NOMO-1 treated with dmso at 0.1 percent for 144 hours (cell line): Measurements from ENCODE around the gene SLC26A11.

Experiments used
- DNase-seq: peaks from one replicate; lab custom pipeline; 2025; ENCODE audit not compliant: unreplicated experiment; lab: John Stamatoyannopoulos, UW

The SLC26A11 gene

DNA sequence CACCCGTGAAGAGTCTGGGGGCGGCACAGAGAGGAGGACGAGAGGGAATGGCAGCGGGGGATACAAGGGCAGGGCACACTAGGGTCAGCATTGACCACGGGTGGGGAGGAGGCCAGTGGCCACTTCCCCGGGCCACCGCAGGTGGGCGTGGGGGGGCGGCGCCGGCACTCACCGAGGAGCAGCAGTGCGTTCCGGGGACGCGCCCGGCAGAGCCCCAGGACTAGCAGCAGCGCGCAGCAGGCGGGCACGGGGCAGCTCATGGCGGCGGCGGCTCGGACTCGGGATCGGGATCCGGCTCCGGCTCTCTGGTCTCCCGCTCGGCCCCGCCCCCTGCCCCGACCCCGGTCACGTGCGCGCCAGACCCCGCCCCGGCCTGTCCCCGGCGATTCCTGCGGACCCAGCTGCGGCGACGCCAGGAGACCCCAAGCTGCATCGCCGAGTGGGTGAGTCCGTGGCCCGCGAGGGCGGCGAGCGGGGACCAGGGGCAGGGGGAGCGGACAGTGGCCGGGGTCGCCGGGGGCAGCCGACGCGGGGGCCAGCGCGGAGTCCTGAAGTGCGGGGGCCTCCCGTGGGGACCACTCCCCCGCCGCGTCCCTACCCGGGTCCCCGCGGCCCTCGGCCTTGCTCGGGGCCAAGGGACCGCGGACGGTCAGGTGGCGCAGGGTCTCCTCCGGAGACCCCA, at the start of gene SLC26A11, which contains the start of gene SGSH:
TSS of gene SLC26A11 (plus strand) at position 374 of the 682 bp plus-strand sequence. CDS start 1,134 bp downstream, outside the sequence.
TSS of gene SGSH (minus strand) at position 280 of the 682 bp plus-strand sequence. CDS start at position 260, 20 bp downstream.
- DNase-seq, result peak; percentile 20

DNA sequence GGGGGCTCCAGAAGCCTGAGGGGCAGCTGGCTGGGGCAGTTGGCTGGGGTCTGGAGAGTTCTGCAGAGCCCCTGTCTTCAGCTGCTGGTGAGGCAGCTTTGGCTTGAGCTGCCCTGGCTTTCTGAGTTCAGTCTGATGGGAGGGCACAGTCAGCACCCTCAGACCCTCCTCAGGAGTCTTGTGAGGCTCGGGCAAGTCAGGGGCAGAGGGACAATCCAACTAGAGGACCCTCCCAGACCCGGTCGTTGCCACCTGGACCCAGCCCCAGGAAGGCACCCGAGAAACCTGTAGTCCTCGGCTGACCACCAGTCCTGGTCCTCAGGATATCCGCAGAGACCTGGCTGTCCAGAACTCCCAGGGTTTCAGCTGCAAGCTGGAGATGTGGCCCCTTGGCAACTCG, 48.5 kb upstream of the SLC26A11 start:
- no peak for DNase-seq

DNA sequence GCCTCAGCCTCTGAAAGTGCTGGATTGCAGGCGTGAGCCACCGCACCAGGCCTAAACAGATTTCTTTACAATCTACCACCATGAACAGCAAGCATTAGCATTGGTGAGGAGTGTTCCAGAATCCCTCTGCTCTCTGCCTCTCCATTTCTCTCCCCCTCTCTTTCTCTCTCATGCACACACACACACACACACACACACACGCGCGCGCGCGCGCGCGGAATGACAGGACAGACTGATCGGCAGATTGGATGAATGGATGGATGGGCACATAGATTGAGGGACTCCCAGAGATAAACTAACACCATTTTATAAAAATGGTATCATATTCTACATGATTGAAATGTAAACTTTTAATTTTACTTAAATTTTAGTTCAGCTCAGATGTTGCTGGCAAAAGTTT, 47.1 kb upstream of the SLC26A11 start:
- no peak for DNase-seq

DNA sequence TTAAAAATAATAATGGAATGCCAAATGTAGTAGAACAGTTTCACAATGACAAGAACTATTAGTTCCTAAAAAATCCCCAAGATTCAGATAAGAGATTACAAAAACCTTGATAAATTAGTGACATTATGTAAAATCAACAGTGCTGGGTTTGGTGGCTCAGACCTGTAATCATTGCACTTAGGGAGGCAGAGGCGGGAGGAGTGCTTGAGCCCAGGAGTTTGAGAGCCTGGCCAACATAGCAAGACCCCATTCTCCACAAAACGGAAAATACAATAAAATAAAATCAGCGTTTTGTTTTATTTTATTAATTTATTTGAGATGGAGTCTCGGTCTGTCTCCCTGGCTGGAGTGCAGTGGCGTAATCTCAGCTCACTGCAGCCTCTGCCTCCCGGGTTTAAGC, 46.3 kb upstream of the SLC26A11 start:
- no peak for DNase-seq

DNA sequence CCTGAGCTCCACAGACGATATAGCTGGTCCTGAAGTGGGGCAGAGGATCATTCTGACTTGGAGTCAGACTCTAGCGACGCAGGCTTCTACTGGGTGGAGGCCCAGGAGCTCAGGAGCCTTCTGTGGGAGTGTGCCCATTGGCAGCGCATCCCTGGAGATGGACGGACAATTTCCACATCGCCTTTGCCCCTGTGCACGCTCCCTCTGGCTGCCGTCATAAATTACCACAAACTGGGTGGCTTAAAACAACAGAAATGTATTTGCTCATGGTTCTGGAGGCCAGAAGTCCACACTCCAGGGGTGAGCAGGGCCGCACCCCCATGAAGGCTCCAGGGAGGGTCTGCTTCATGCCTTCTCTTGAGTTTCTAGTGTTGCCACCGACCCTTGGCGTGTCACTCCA, 43.5 kb upstream of the SLC26A11 start:
- DNase-seq, result no peak

DNA sequence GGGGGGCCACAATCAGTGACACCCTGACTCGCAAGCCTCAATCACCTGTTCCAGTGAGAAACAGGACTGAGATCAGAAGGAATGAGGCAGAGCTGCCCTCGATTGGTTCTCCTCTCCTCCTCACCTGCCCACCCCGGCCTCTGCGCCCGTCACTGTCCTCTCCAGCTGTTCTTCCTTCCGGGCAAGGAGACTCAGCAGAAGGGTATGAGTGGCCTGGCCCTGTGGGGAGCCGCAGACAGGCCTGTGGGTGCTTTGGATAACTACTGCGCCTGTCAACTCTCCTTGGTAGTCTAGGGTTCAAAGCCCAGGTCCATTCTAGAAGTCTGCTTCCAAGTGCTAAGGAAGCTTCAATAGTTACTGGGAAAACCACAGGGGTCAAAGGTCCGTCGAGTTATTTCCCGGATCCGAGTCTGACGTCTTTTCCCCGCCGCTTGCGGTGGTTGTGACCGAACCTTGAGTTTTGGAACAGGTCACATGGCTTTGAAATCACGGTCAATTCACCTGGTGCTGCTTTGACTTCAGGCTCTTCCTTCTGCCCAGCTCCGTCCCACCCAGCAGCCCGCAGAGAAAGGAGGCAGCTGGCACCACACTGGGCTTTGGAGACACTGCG, 42.1 kb upstream of the SLC26A11 start:
- no peak for DNase-seq

DNA sequence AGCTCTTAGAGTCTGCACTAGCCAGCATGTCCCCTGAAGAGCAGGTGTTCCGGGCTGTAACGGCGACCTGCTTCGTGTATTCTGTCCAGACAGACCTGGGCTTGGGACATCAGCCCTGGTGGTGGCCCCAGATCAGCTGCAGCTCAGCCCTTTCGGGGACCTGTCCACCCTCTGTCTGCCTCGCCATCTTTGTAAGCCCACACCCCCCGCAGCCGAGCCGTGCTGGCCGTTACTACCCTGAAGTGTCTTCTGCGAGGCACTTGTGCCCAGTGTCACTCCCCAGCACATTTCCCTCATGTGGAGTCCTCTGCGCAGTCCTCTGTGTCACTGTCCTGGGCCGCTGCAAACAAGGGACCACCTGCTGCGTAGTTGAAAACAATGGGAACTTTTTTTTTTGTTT, 40.0 kb upstream of the SLC26A11 start:
- no peak for DNase-seq

DNA sequence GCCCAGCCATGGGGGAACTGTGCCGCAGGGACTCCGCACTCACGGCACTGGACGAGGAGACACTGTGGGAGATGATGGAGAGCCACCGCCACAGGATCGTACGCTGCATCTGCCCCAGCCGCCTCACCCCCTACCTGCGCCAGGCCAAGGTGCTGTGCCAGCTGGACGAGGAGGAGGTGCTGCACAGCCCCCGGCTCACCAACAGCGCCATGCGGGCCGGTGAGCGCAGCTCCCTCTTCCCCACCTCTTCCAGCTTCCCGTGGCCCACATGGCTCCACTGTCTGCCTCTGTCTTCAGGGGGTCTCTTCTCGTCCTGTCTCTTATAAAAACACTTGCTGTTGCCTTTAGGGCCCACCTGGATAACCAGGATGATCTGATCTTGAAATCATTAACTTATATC, 38.8 kb upstream of the SLC26A11 start:
- DNase-seq, result no peak

DNA sequence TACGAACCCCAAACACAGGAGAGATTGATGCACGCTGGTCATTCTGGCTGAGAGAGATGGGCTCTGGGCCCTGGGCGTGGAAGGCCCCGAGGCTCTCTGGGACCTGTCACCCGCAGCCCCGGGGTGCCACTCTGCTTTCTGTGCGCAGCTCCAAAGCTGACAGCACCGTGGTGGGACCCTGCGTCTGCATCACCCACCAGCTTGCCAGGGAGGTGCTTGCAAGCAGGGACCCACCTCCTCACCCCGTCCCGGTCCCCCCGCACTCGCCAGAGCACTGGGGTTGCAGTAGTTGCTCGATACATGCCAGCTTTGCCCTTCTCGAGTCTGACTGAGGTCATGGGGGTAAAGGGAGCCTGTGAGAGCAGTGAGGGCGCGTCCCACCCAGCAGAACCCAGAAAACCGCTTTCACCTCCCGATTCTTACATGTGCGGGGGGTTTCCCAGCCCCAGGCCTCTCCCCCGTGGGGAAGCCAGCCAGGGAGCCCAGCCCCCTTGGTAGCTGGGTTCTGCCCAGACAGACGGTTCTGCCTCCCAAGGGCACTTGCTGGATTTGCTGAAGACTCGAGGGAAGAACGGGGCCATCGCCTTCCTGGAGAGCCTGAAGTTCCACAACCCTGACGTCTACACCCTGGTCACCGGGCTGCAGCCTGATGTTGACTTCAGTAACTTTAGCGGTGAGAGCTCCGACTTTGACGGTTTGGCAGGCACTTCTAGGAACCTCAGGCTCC, 37.9 kb upstream of the SLC26A11 start:
- no peak for DNase-seq

DNA sequence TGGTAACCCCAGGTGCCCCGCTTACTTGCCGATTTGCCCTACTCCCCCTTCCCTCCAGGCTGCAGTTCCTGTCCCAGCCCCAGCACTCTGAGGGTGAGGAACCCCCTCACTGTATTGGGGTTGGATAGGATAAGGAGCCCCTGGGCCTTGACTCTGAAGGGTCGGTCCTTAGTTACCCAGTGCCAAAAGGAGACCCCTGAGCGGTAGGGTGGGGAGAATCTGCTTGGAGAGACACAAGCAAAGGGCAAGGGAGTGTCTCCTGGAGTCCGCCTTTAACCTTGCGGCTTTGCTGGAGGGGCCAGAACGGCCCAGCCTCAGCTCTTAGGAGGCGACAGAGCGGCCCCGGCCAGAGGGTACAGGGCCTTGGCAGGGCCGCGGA, 37.4 kb upstream of the SLC26A11 start:
- no peak for DNase-seq

DNA sequence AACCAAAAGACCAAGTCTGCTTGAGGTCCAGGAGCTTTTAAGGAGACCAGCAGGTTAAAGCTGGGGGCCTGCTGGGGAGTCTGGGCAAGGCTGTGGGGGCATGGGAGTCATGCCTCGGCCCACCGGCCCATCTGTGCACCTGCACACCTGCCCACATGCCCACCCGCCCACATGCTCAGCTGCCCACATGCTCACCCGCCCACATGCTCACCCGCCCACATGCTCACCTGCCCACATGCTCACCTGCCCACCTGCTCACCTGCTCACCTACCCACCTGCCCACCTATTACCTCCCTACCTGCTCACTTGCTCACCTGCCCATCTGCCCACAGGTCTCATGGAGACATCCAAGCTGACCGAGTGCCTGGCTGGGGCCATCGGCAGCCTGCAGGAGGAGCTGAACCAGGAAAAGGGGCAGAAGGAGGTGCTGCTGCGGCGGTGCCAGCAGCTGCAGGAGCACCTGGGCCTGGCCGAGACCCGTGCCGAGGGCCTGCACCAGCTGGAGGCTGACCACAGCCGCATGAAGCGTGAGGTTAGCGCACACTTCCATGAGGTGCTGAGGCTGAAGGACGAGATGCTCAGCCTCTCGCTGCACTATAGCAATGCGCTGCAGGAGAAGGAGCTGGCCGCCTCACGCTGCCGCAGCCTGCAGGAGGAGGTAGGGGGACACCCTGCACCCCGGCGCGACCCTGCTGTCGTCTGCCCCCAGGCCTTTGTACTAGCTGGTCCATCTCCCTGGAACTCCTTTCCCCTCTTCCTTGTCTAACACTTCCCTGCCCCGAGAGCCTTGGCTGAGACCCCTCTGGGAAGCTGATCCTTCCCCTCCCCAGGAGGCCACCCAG, 36.4 kb upstream of the SLC26A11 start:
- DNase-seq, result no peak

DNA sequence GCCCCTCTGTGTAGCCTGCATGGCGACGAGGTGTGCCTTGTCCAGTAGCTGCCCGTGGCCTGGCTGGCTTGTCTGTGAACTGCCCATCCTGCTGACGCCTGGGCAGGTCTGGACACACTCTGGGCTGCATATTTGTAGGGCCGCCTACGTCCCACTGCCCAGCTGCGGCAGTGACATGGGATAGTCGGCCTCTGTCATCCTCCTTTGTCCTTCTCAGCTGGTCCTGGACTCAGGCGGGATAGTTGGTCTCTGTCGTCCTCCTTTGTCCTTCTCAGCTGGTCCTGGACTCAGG, 35.9 kb upstream of the SLC26A11 start:
- DNase-seq, result no peak

DNA sequence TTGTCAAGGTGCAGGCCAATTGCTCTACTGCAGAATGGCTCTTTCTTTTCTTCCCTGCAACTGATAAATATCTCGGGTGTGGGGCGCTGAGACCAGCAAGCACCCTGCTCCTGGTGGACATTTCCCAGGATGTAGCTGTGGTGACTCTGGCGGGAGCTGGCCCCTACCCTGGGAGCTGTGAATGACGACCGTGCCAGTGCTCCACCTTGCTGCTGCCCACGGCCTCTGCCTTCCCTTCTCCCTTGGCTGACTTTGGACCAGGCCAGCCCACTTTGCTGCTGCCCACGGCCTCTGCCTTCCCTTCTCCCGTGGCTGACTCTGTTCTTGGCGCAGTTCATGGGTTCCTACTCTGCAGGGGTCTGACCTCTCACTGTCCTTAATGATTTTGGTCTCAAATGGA, 34.3 kb upstream of the SLC26A11 start:
- DNase-seq, result no peak

DNA sequence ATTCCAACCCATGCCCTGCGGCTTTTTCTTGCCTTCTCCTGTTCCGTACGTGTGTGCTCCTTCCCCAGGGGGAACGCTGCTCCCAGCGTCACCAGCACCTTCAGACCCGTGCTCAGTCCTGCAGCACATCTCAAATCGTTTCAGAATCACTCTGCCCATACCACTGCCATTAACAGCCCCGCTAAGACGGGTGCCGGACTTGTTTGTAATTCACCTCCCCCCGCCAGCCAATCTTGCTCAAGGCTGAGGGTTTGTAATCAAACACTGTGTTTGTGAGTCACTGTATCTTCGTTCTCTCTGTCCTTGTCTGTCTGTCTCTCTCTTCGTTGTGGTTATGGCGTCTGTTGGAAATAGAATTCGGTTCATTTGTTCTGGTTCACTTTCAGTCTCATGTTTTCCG, 33.1 kb upstream of the SLC26A11 start:
- DNase-seq, result no peak

DNA sequence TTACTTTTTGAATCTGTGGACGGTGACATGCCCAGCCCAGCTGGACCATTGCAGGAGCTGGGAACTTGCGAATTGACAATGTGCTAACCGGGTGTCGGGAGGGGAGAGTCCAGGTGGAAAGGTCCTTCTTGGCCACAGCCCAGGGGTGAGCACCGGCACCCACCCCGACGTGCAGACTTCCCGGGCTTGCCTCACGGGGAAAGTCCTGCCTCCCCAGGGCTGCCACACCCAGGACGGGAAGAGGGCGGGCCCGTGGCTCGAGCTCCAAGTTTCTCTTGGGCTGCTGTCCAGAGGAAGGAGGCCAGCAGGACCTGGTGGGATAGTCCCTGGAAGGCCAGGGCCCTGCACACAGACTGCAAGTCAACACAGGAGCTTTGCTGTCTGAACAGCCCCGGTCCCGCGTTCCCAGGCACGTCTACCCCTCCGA, 32.7 kb upstream of the SLC26A11 start:
- DNase-seq, result no peak

DNA sequence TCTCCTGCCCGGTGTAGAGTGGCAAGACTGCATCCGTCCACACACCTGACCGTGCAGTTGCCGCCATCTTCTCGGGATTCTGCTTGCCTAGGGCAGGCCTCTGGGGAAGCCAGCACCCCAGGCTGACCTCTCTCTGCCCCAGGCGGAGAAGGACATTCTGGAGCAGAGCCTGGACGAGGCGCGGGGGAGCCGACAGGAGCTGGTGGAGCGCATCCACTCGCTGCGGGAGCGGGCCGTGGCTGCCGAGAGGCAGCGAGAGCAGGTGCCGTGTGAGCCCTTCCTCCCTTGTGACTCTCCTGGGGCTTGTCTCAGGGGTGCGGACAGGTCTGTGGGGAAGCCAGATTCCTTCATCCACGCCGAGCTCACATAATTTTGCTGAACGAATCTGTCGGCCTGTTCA, 30.6 kb upstream of the SLC26A11 start:
- no peak for DNase-seq

DNA sequence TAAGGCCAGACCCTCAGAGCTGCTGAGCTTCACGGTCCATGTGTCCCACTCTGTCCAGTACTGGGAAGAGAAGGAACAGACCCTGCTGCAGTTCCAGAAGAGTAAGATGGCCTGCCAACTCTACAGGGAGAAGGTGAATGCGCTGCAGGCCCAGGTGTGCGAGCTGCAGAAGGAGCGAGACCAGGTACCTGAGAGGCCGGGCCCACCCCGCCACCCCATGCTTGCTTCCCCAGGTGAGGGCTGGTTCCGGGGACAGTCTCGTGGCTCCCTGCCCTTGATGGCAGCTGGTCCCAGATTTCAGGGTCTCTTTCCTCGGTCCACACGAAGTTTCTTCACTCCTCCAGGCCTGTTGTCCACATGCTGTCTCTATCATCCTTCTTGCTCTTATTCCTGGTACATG, 29.5 kb upstream of the SLC26A11 start:
- DNase-seq, result no peak

DNA sequence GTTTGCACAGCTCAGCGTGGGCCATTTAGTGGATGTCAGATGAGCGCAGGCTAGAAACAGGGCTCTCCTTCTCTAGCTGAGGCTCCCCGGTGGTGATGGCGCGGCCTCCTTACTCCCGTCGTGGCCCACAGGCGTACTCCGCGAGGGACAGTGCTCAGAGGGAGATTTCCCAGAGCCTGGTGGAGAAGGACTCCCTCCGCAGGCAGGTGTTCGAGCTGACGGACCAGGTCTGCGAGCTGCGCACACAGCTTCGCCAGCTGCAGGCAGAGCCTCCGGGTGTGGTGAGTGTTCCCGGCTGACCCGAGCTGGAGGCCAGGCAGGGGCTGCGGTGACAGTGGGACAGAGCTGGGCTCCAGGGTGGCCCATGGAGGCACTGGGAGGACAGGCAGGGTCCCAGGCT, 29.0 kb upstream of the SLC26A11 start:
- no peak for DNase-seq

DNA sequence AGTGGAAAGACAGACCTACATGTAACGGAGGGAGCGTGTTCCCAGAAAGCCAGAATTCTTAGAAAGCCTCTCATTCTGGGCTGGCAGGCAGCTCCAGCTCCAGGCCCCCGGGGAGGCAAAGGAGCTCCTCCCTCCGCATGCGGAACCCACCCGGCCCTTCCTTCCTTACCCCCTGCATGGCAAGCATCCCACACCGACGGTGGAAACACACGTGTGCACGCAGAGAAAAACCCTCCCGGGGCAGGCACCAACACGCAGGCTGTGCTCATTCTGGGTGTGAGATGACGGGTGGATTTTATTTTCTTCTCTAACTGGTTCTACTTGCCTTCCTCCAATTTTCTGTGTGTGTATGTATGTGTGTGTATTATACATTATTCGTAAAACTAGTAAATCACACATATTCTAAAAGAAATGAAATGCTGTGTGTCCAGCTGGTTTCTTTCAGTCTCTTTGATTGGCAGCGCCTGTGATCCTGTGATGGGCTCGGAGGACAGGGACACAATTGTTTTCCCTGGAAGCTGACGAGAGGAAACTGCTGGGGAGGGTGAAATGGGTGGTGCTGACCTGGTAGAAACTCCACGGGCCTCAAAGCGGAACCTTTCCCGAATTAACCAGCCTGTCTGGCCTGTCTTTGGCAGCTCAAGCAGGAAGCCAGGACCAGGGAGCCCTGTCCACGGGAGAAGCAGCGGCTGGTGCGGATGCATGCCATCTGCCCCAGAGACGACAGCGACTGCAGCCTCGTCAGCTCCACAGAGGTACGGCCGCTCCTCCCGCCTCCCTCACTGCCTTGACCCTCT, 28.2 kb upstream of the SLC26A11 start:
- no peak for DNase-seq

DNA sequence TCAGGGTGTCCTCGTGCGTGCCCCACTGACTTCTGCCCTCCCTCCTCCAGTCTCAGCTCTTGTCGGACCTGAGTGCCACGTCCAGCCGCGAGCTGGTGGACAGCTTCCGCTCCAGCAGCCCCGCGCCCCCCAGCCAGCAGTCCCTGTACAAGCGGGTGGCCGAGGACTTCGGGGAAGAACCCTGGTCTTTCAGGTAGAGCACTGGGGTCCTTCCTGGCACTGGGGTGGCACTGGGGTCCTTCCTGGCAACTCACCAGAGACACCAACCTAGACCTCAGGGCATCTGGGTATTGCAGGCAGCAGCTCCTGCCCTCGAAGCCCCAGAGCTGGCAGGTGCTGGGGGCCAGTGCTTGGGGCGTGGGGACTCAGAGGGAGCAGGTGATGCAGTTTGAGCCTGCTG, 25.1 kb upstream of the SLC26A11 start:
- no peak for DNase-seq
